ENCODE results near the gene CELA2A.

DNA sequence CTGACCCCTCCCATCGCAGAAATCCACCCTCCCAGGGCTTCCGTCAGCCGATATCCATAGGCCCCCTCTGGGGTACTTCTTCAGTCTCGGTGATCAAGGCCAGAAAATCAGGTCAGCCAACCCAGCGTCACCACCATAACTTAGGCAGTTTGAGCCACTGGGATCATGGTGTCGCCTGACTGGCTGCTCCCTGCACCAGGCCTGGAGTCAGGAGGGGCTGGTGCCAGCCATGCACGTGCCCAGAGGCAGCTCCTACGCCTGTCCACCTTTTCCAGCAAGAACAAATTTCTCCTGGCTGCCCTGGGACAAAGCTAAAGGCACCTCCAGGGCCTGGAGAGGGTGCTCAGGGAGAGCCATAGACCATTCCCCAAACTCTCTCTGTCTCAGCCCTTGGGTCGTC, 23.1 kb upstream of the CELA2A start:
- TF ChIP-seq EZH2 (IDR thresholded peaks at IDR 0.05) = no peak
- TF ChIP-seq, protein P1, sequence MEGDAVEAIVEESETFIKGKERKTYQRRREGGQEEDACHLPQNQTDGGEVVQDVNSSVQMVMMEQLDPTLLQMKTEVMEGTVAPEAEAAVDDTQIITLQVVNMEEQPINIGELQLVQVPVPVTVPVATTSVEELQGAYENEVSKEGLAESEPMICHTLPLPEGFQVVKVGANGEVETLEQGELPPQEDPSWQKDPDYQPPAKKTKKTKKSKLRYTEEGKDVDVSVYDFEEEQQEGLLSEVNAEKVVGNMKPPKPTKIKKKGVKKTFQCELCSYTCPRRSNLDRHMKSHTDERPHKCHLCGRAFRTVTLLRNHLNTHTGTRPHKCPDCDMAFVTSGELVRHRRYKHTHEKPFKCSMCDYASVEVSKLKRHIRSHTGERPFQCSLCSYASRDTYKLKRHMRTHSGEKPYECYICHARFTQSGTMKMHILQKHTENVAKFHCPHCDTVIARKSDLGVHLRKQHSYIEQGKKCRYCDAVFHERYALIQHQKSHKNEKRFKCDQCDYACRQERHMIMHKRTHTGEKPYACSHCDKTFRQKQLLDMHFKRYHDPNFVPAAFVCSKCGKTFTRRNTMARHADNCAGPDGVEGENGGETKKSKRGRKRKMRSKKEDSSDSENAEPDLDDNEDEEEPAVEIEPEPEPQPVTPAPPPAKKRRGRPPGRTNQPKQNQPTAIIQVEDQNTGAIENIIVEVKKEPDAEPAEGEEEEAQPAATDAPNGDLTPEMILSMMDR (IDR thresholded peaks at IDR 0.05) = no peak
- no peak for TF ChIP-seq EZH2phosphoT487 (IDR thresholded peaks at IDR 0.05)

All from neural progenitor cell (in vitro differentiated cells).